Epidermal melanocyte (primary cell): ENCODE measurements around the gene PLEKHO2.
A peak's percentile ranks its signal among the peaks of the same experiment; 100 is the strongest.

ENCODE experiments used
- DNase-seq: peaks from one replicate; pipeline ENCODE4 v3.0.0; 2011; ENCODE audit warnings: low spot score; ENCODE audit not compliant: insufficient read length

Gene PLEKHO2

GRCh38 chr15:64892847-64893403 lies 51.2 kb downstream of the PLEKHO2 start:
- no peak for DNase-seq

DNA sequence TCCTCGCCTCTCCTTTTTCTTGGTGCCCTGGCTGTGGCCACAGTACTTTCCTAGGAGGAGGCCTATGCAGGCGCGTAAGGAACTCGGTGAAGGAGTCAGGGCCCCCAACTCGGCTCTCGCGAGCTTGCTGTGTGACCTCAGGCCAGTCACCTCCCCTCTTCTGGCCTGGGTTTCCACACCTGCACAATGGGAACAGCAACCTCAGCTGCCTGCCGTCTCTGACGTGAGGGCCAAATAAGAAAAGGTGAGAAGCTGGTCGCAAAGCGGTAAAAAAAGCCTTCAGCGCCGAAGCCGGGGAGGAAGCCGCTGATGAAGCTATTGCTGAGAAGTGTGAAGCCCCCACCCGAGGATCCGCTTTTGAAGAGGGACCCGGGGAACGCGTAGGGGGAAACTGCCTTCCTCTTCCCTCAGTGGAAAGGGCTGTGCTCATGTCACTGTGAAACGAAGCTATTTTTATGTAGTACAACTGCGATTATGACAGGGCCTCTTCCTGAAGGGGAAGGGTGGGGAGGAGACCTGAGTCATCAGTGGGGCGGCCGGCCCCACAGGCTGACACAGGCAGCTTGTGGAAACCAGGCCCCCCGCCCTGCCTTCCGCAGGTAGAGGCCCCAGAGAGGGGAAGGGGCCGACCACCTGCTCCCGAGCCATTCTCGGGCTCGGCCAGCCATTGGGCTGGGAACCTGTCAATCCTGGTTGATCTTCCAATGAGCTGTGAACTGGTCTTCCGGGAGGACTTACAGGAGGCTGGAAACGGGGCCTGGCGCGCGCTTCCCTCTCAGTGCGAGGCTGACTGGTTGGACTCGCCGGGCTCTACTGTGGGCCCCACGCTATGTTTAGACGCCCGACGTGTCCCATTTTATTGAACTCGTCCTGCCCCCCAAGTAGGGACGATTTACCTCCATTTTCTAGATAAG lies 52.0 kb downstream of the PLEKHO2 start:
- DNase-seq = no peak

- DNase-seq = no peak
Measured at GRCh38 chr15:64894395-64895056, 52.8 kb downstream of the PLEKHO2 start.

DNA sequence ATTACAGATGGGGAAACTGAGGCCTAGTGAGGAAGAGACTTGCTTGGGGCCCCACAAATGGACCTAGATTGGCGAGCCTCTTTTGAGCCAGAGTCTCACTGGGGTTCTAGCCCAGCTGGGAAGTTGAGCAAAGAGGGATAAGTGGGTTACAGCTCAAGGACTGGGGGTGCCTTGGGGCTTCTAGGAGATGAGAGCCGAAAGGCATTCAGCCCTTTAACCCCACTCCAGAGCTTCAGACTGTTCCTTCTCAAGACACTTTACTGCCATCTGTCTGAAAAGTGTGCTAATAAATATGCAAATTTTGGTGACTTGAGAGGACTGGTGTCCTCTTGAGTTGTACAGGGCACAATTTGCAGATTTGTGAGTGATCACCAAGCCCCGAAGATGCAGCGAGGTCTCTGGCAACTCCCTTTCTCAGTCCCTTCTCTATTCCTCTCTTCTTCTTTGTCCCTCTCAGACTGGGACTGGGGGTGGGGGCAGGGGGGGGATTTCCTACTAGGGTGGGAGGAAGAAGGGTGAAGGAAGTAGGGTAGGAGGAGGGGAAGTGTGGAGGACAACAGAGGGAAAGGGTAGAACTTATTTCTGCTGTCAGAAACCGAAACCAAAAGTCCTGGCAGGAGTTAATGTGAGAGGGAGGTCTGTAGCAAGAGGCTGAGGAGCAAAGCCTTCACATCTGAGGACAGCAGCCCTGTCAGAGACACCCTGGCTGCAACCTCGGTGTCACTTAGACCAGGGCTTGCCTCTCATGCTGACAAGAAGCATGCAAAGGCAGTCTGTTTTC lies 53.8 kb downstream of the PLEKHO2 start:
- no peak for DNase-seq

- DNase-seq = no peak
Measured at GRCh38 chr15:64896371-64897069, 54.8 kb downstream of the PLEKHO2 start.

DNA sequence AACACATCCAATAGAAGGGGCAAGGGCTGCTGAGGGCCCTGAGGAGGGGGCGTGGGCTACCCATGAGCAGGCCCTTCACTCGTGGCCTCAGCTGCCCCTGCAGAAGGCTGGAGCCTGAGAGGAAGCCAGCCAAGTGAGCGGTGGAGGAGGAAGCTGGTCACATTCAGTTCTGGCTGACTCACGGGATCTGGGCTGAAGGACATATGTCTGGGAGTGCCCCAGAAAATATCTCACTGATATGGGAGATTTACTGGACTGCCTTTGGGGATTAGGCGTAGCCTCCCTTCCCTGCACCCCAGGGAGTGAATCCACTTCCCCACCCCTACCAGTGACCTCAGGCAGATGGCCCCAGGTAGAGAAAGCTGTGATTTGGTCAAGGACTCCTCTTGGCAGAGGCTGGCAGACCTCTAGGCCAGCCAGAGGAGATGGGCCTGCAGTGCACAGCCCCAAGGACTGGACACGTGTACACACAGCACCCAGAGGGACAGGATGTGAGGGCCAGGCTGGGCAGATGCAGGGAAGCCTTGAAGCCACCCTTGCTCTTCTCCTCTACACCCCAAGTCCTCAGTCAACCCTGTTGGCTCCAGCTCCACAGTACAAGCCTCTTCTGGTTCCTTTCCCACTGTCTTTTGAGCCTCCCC lies 55.8 kb downstream of the PLEKHO2 start:
- no peak for DNase-seq

- no peak for DNase-seq
Measured at GRCh38 chr15:64898406-64898805, 56.7 kb downstream of the PLEKHO2 start.

- no peak for DNase-seq
Measured at GRCh38 chr15:64901141-64901540, 59.4 kb downstream of the PLEKHO2 start.

- no peak for DNase-seq
Measured at GRCh38 chr15:64901914-64902313, 60.2 kb downstream of the PLEKHO2 start.

GRCh38 chr15:64902863-64903262 lies 61.1 kb downstream of the PLEKHO2 start:
- DNase-seq = no peak

- DNase-seq = no peak
Measured at GRCh38 chr15:64903326-64903950, 61.7 kb downstream of the PLEKHO2 start.

GRCh38 chr15:64904189-64904588 lies 62.5 kb downstream of the PLEKHO2 start:
- DNase-seq = no peak

GRCh38 chr15:64905119-64905831 lies 63.6 kb downstream of the PLEKHO2 start:
- peak; percentile 90 for DNase-seq

- DNase-seq = no peak
Measured at GRCh38 chr15:64905941-64906340, 64.2 kb downstream of the PLEKHO2 start.

DNA sequence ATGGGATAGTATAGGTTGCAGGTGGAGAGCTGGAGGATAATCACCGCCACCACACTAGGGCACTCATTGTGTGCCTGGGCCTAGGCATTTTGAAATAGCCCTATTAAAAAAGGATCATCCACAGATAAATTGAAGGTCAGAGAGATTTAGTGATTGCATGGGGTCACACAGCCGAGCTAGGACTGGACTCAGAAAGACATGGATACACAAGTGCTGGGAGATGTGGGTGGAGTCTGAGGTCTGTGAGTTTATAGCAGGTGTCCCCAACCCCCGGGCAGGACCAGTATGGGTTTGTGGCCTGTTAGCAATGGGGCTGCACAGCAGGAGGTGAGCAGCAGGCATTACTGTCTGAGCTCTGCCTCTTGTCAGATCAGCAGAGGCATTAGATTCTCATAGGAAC lies 64.7 kb downstream of the PLEKHO2 start:
- no peak for DNase-seq

GRCh38 chr15:64907991-64908390 lies 66.3 kb downstream of the PLEKHO2 start:
- DNase-seq = peak; percentile 1

DNA sequence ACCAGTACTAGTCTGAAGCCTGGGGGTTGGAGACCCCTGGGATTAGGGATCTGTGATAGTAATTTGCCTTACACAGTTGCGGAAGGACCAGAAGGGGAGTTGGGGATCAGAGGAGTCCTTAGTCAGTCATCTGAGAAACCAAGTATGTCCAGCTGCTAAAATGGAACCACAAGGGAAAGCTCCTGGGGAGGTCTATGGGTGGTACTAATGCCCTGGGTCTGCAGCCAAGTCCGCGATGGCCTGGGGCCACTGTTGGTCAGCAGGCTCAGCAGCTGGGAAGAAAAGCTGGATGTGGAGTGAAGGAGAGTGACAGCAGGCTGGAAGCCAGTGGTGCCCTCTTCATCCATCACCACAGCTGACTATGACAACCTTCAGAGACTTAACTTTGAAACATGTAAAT lies 67.8 kb downstream of the PLEKHO2 start:
- no peak for DNase-seq

- peak; percentile 71 for DNase-seq
Measured at GRCh38 chr15:64911311-64912186, 69.8 kb downstream of the PLEKHO2 start, which contains the start of gene ANKDD1A. Gene ANKDD1A, plus strand, starts transcription at chr15:64911902. Its CDS starts 29 bp downstream, at chr15:64911931.
